ENCODE measurements around the gene MCM3. TPM values are rescaled to one million over a fixed set of nuclear protein-coding genes. Genes with fewer than 3 reads are reported as not detected.

Gene MCM3
- polyA plus RNA-seq, 3 donors: 10.7 to 15.3 (median 12.1) TPM

GRCh38 chr6:52304983-52305390 lies 20.4 kb upstream of the MCM3 start:
- Histone ChIP-seq H3K4me2 (replicated peaks; ENCODE audit: extremely low read depth, low read length, poor library complexity, severe bottlenecking) (peak overlapping the region; percentile 76), H3K9ac (ENCODE audit: insufficient read depth, low read length, poor library complexity, severe bottlenecking) (peak overlapping the region; percentile 49), H3K27ac (ENCODE audit: low read depth in 1 of 2, low read length in 2 of 2) (peak overlapping the region; percentile 86 to 92), H3K27me3 (ENCODE audit: control insufficient read depth in 2 of 2, insufficient read depth in 2 of 2, low read length in 2 of 2) (no peaks in the 10 kb centered on the region), H2AFZ (ENCODE audit: insufficient read depth, low read depth, low read length, poor library complexity, severe bottlenecking) (no peak overlapping the region), H3K4me1 (ENCODE audit: control insufficient read depth in 1 of 2, insufficient read depth in 2 of 2, low read length in 2 of 2) (peaks cover 54 to 63% of the 10 kb centered on the region in 2 donors), H3K79me2 (ENCODE audit: insufficient read depth, low read length) (no peaks in the 10 kb centered on the region), H4K20me1 (ENCODE audit: insufficient read depth, low read length) (no peaks in the 10 kb centered on the region), H3K4me3 (replicated peaks in 1 of 3; ENCODE audit: low read depth in 2 of 3, low read length in 3 of 3) (peak overlapping the region; percentile 10 to 69 (median 42)), H3K9me3 (replicated peaks in 1 of 2; ENCODE audit: control insufficient read depth in 1 of 2, insufficient read depth in 1 of 2, low read length in 2 of 2) (no peaks in the 10 kb centered on the region), H3K36me3 (replicated peaks in 1 of 2; ENCODE audit: control insufficient read depth in 1 of 2, insufficient read depth in 2 of 2, low read length in 2 of 2) (no peaks in the 10 kb centered on the region)
- H3K27me3 Mint-ChIP-seq (ENCODE audit: low read depth in 3 of 3): no peaks in the 10 kb centered on the region
- peaks cover 0 to 6% (median 0%) of the 10 kb centered on the region in 7 donors for H3K9me3 Mint-ChIP-seq
- peak overlapping the region; percentile 59 to 75 for H3K4me3 Mint-ChIP-seq
- peak; percentile 69 to 87 (median 76) for DNase-seq
- TF ChIP-seq, protein P1, sequence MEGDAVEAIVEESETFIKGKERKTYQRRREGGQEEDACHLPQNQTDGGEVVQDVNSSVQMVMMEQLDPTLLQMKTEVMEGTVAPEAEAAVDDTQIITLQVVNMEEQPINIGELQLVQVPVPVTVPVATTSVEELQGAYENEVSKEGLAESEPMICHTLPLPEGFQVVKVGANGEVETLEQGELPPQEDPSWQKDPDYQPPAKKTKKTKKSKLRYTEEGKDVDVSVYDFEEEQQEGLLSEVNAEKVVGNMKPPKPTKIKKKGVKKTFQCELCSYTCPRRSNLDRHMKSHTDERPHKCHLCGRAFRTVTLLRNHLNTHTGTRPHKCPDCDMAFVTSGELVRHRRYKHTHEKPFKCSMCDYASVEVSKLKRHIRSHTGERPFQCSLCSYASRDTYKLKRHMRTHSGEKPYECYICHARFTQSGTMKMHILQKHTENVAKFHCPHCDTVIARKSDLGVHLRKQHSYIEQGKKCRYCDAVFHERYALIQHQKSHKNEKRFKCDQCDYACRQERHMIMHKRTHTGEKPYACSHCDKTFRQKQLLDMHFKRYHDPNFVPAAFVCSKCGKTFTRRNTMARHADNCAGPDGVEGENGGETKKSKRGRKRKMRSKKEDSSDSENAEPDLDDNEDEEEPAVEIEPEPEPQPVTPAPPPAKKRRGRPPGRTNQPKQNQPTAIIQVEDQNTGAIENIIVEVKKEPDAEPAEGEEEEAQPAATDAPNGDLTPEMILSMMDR (IDR thresholded peaks at IDR 0.05): no peak
- H3K27ac Mint-ChIP-seq: peak overlapping the region; percentile 89 to 98 (median 96)
- intact Hi-C loops (cut with micrococcal nuclease): loop anchor here (5.0 to 10.0 kb wide), 2 partner anchors 47 to 360 kb away; no protein-coding TSS in a partner anchor
- peaks cover 58% of the 10 kb centered on the region for H3K4me1 Mint-ChIP-seq
- WGBS (ENCODE audit: insufficient coverage): 0% methylated on average over 1 of the region's 1 CpG
- H3K36me3 Mint-ChIP-seq: peaks cover 0 to 7% of the 10 kb centered on the region in 2 donors

- H3K4me1 Mint-ChIP-seq: peaks cover 51% of the 10 kb centered on the region
- TF ChIP-seq, protein P1 (IDR thresholded peaks at IDR 0.05): no peak
- no peak for DNase-seq
- Histone ChIP-seq H3K27ac (ENCODE audit: low read depth in 1 of 2, low read length in 2 of 2) (peak overlapping the region in 1 of 2 donors; percentile 86), H4K20me1 (ENCODE audit: insufficient read depth, low read length) (no peaks in the 10 kb centered on the region), H2AFZ (ENCODE audit: insufficient read depth, low read depth, low read length, poor library complexity, severe bottlenecking) (peak overlapping the region; percentile 44), H3K36me3 (replicated peaks in 1 of 2; ENCODE audit: control insufficient read depth in 1 of 2, insufficient read depth in 2 of 2, low read length in 2 of 2) (no peaks in the 10 kb centered on the region), H3K9ac (ENCODE audit: insufficient read depth, low read length, poor library complexity, severe bottlenecking) (no peak overlapping the region), H3K79me2 (ENCODE audit: insufficient read depth, low read length) (no peaks in the 10 kb centered on the region), H3K4me3 (replicated peaks in 1 of 3; ENCODE audit: low read depth in 2 of 3, low read length in 3 of 3) (no peak overlapping the region), H3K4me2 (replicated peaks; ENCODE audit: extremely low read depth, low read length, poor library complexity, severe bottlenecking) (no peak overlapping the region), H3K4me1 (ENCODE audit: control insufficient read depth in 1 of 2, insufficient read depth in 2 of 2, low read length in 2 of 2) (peaks cover 51 to 54% of the 10 kb centered on the region in 2 donors), H3K27me3 (ENCODE audit: control insufficient read depth in 2 of 2, insufficient read depth in 2 of 2, low read length in 2 of 2) (no peaks in the 10 kb centered on the region), H3K9me3 (replicated peaks in 1 of 2; ENCODE audit: control insufficient read depth in 1 of 2, insufficient read depth in 1 of 2, low read length in 2 of 2) (no peaks in the 10 kb centered on the region)
- peak overlapping the region in 5 of 7 donors; percentile 25 to 96 (median 86) for H3K27ac Mint-ChIP-seq
- WGBS (ENCODE audit: insufficient coverage): 90% methylated on average over 1 of the region's 1 CpG
- H3K4me3 Mint-ChIP-seq: no peak overlapping the region
- intact Hi-C loops (cut with micrococcal nuclease): loop anchor here in 1 of 2 donors (10.0 kb wide), 1 partner anchor 362 kb away; no protein-coding TSS in a partner anchor
- H3K36me3 Mint-ChIP-seq: peaks cover 0 to 7% of the 10 kb centered on the region in 2 donors
- H3K27me3 Mint-ChIP-seq (ENCODE audit: low read depth in 3 of 3): peaks cover 0 to 1% (median 0%) of the 10 kb centered on the region in 3 donors
- peaks cover 0 to 6% (median 0%) of the 10 kb centered on the region in 7 donors for H3K9me3 Mint-ChIP-seq
Observed at GRCh38 chr6:52303178-52303577, 18.6 kb upstream of the MCM3 start.
